Activated naive CD8-positive, alpha-beta T cell treated with anti-CD3 and anti-CD28 coated beads, Interleukin-2, amount 10 ng/mL, durations not matched to agents 7 days and 5 days (primary cell): ENCODE results near the gene MICAL3. TPM values are rescaled to one million over a fixed set of nuclear protein-coding genes. Genes with fewer than 3 reads are reported as not detected.
"Not testable (repeated sequence)": the region's sequence is repeated elsewhere in the genome, so short reads cannot be mapped to it uniquely, and the experiment has no call there.

Experiments
- ATAC-seq: fragments of 150-1000 bp; cut with Tn5 transposase; one replicate; pipeline ENCODE4 v1.10.0; 2021; ENCODE audit warnings: low read depth, moderate library complexity
- POLR2A ChIA-PET: fragments of 350-600 bp; sonication (Branson Sonifier 250); formaldehyde crosslinking; loops from one replicate; lab custom pipeline; 2021; ENCODE audit warnings: antibody characterized with exemption; lab: Charles Lee
- DNase-seq: peaks from one replicate; pipeline ENCODE4 v3.0.0; 2021
- H3K27ac Mint-ChIP-seq: one replicate; pipeline ENCODE4 v1.8.0; 2022; ENCODE audit warnings: mild to moderate bottlenecking, mixed read lengths
- H3K27me3 Mint-ChIP-seq: one replicate; pipeline ENCODE4 v1.8.0; 2022; ENCODE audit warnings: mild to moderate bottlenecking, moderate library complexity, mixed read lengths
- H3K36me3 Mint-ChIP-seq: one replicate; pipeline ENCODE4 v1.8.0; 2021; ENCODE audit warnings: mild to moderate bottlenecking, mixed read lengths
- H3K4me1 Mint-ChIP-seq: one replicate; pipeline ENCODE4 v1.8.0; 2021; ENCODE audit warnings: mixed read lengths
- H3K4me3 Mint-ChIP-seq: one replicate; pipeline ENCODE4 v1.8.0; 2022; ENCODE audit warnings: mild to moderate bottlenecking, moderate library complexity, mixed read lengths
- H3K9me3 Mint-ChIP-seq: one replicate; pipeline ENCODE4 v1.8.0; 2021; ENCODE audit warnings: mixed read lengths
- total RNA-seq, 2 experiments: library from RNA; stranded (reverse); gene quantifications; one replicate each; pipeline ENCODE4 v1.2.3, GENCODE V29; 2021

MICAL3 gene
- total RNA-seq, 2 experiments from 2014 or later = 35.7 to 36.8 TPM

DNA sequence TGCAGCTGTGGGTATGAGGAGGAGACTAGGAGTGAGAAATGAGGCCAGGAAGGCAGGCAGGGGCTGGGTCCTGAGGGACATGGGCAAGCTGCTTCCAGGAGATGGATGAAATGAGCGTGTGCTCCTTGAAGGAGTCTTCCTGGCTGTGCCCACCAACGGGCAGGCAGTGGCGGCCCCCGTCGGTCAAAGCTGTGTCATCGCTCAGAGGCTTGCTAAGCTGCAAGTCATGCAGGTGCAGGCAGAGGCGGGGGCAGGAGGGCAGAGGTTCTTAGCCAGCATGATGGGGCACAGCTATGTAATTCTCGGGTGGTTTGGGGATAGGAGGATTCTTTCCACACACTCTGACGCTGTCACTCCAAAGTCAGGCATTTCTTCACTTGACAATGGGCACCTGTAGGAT, 40.9 kb upstream of the MICAL3 start:
- Mint-ChIP-seq H3K9me3 (no peaks in the 10 kb centered on the region), H3K27me3 (peaks cover 43% of the 10 kb centered on the region), H3K27ac (no peak overlapping the region), H3K4me3 (no peak overlapping the region), H3K4me1 (peaks cover 4% of the 10 kb centered on the region), H3K36me3 (no peaks in the 10 kb centered on the region)
- ATAC-seq (no peak), DNase-seq (no peak)
- POLR2A ChIA-PET = no interaction called here

DNA sequence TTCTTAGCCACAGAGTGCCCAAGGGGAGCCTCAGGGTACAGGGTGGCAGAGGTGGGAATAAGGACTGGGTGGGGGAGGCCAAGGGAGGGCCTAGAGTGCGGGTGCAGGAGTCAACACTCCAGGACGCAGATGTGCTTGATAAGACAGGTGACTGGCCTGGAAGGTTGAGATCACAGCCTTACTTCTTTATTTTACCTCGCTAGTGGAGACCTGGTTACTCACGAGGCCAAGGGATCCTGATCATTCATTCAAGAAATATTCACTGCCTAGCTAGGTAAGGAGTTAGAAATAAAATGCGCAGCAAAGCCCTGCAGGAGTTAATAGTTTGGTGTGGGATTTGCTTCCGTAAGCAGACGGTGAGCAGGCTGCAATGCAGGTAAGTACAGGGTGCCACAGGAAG, 40.3 kb upstream of the MICAL3 start:
- ATAC-seq (no peak), DNase-seq (no peak)
- H3K27ac Mint-ChIP-seq = no peak overlapping the region
- H3K9me3 Mint-ChIP-seq = no peaks in the 10 kb centered on the region
- no peaks in the 10 kb centered on the region for H3K36me3 Mint-ChIP-seq
- H3K4me3 Mint-ChIP-seq = no peak overlapping the region
- POLR2A ChIA-PET = no interaction called here
- peaks cover 40% of the 10 kb centered on the region for H3K27me3 Mint-ChIP-seq
- peaks cover 4% of the 10 kb centered on the region for H3K4me1 Mint-ChIP-seq

DNA sequence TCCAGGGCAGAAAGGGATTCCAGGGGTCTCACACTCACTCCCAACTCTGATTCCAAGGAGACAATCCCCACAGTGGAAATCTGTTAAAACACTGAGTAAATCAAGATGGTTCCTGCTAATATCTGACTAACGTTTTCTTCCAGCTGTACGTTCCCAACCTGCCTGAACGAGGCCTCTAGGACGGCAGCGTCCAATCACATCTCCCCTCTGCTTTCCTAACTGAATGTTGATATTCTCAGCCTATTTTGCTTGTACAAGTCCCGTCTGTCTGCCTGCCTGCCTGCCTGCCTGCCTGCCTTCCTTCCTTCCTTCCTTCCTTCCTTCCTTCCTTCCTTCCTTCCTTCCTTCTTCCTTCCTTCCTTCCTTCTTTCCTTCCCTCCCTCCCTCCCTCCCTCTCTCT, 39.4 kb upstream of the MICAL3 start:
- H3K4me3 Mint-ChIP-seq, H3K36me3 Mint-ChIP-seq, POLR2A ChIA-PET, H3K4me1 Mint-ChIP-seq, H3K9me3 Mint-ChIP-seq, ATAC-seq, DNase-seq, H3K27ac Mint-ChIP-seq: not testable (repeated sequence)
- H3K27me3 Mint-ChIP-seq = peaks cover 33% of the 10 kb centered on the region

DNA sequence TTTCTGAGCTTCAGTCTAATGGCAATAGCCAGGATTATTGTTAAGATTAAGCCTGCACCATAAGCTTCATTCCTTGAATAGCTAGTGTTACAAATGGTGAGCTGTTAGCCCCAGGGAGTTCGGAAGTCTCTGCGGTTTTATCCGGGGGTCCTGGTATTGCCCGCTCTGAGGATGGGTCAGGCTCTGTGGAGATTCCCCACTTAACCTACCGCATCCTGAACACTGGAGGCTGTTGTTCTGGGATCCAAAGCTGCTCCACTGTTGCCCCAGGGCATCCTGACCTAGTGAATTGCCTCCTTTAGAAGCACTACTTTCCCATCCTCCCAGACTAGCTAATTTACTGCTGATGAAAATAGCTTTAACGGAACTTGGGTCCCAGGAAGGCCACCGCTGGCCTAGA, 38.9 kb upstream of the MICAL3 start:
- Mint-ChIP-seq H3K36me3 (no peaks in the 10 kb centered on the region), H3K27me3 (peaks cover 33% of the 10 kb centered on the region)

DNA sequence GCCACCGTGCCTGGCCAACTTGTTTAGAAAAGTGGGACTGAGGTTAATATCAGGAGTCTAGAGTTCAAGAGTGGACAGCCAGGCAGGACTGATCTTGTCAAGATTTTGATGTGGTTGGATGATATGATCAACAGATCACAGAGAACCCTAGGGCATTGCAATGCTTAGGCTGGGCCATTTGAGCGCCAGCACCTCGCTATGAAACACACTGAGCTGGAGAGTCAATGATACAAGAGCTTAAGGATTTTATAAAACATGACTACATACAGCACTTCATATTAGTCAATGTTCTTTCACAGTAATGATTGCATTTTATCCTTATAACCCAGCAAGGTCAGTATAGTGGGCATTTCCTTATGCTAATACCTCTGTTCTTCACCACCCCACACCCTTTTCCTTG, 38.1 kb upstream of the MICAL3 start:
- Mint-ChIP-seq H3K36me3 (no peaks in the 10 kb centered on the region), H3K4me3 (no peak overlapping the region), H3K4me1 (peaks cover 4% of the 10 kb centered on the region), H3K9me3 (no peaks in the 10 kb centered on the region), H3K27me3 (peaks cover 32% of the 10 kb centered on the region), H3K27ac (no peak overlapping the region)
- DNase-seq (no peak), ATAC-seq (no peak)
- POLR2A ChIA-PET = no interaction called here

More for the DNA sequence above, 38.9 kb upstream of the MICAL3 start:
- H3K27ac Mint-ChIP-seq = no peak overlapping the region
- DNase-seq = no peak
- no peak for ATAC-seq
- H3K4me1 Mint-ChIP-seq = peaks cover 4% of the 10 kb centered on the region
- H3K4me3 Mint-ChIP-seq = no peak overlapping the region
- H3K9me3 Mint-ChIP-seq = no peaks in the 10 kb centered on the region
- POLR2A ChIA-PET = no interaction called here

DNA sequence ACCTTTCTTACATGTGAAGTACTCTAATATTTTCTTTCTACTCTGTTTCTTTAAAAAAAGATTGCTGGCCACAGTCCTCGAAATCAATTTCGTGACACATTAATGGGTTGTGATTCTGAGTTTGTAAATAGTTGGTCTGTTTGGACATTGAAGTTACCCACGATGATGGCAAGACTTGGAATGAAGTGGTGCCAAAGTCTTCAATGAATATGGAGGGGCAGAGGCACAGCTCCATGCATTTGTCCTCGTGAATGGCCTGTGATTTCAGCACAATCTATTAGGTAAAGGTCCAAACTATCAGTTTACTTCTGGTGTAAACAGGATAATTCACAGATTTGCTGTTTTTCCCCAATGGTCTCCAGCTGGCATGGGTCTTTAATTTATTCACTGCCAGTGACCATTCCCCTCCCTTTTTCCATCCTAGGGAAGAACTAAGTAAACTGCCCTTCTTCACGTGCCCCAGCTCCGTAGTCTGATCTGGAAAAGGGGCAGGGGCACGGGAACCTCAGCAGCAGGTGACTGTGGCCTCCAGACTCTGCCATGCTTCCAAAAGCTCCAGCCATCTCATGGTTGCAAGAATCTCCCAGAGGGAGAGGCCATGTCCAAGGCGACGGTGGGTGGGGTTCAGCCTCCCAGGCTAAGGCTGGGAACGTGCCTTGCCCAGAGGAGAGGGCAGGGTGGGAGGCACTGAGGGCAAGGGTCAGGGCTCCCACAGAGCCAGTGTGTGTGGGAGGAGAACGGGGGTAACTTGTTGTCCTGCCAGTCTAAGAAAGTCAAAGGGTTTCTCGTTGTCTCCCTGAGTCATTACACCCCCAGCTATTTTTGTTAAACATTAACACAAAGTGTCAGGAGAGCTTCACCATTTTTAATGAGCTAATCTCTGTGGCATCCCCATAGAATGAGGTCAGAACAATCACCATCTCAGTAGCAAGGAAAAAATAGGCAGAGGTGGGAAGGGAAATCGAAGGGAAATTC, 36.6 kb upstream of the MICAL3 start:
- no peak overlapping the region for H3K4me3 Mint-ChIP-seq
- H3K36me3 Mint-ChIP-seq = no peaks in the 10 kb centered on the region
- no peak for DNase-seq
- no peaks in the 10 kb centered on the region for H3K9me3 Mint-ChIP-seq
- no peak for ATAC-seq
- peaks cover 22% of the 10 kb centered on the region for H3K27me3 Mint-ChIP-seq
- H3K27ac Mint-ChIP-seq = no peak overlapping the region
- POLR2A ChIA-PET = no interaction called here
- peaks cover 2% of the 10 kb centered on the region for H3K4me1 Mint-ChIP-seq

DNA sequence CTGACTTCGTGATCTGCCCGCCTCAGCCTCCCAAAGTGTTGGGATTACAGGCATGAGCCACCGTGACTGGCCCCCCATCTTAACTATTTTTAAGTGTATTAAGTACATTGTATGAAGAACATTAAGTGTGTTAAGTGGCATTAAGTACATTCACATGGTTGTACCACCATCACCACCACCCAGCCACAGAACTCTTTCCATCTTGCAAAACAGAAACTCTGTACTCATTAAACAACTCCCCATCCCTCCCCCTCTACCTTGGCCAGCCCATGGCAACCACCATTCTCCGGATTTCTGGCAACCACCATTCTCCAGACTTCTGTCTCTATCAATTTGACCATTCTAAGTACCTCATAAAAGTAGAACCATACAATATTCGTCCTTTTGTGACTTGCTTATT, 35.6 kb upstream of the MICAL3 start:
- ATAC-seq = no peak
- POLR2A ChIA-PET = no interaction called here
- H3K36me3 Mint-ChIP-seq = no peaks in the 10 kb centered on the region
- H3K27me3 Mint-ChIP-seq = peaks cover 12% of the 10 kb centered on the region
- no peak overlapping the region for H3K4me3 Mint-ChIP-seq
- no peak overlapping the region for H3K27ac Mint-ChIP-seq
- H3K9me3 Mint-ChIP-seq = no peaks in the 10 kb centered on the region
- H3K4me1 Mint-ChIP-seq = peaks cover 2% of the 10 kb centered on the region
- no peak for DNase-seq

DNA sequence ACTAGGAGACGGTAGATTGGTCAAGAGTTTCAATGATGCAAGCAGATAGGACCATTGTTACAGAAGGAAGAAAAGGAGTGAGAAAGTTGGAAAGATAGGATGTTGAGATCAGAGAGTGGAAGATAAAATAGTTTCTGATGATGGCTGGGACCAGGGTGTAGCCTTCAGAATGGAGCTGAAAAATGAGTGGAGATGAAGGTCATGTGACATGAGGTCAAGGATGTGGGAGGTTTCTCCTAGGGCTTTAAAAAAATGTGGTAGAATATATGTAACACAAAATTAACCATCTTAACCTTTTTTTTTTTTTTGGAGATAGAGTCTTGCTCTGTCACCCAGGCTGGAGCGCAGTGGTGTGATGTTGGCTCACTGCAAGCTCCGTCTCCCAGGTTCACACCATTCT, 35.1 kb upstream of the MICAL3 start:
- POLR2A ChIA-PET = no interaction called here
- H3K4me1 Mint-ChIP-seq = peaks cover 2% of the 10 kb centered on the region
- no peaks in the 10 kb centered on the region for H3K9me3 Mint-ChIP-seq
- no peaks in the 10 kb centered on the region for H3K36me3 Mint-ChIP-seq
- DNase-seq (no peak), ATAC-seq (no peak)
- H3K27ac Mint-ChIP-seq = no peak overlapping the region
- peaks cover 7% of the 10 kb centered on the region for H3K27me3 Mint-ChIP-seq
- H3K4me3 Mint-ChIP-seq = no peak overlapping the region

DNA sequence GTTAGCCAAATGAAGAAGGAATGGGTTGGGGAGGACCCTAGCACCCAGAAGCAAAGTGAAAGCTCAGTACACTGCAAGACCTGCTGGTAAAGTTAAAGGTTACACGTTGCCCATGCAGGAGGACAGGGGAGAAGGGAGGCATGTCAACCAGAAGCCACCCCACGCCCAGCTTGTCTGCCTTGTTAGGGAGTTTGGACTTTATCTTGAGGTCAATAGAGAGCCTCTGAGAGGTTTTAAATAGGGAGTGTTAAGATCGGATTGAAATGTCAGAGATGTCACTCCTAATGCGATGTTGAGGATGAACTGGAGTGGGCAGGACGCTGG, 34.7 kb upstream of the MICAL3 start:
- POLR2A ChIA-PET = no interaction called here
- Mint-ChIP-seq H3K4me3 (no peak overlapping the region), H3K4me1 (peaks cover 2% of the 10 kb centered on the region), H3K27ac (no peak overlapping the region), H3K36me3 (no peaks in the 10 kb centered on the region), H3K9me3 (no peaks in the 10 kb centered on the region), H3K27me3 (peaks cover 5% of the 10 kb centered on the region)
- ATAC-seq (no peak), DNase-seq (no peak)

DNA sequence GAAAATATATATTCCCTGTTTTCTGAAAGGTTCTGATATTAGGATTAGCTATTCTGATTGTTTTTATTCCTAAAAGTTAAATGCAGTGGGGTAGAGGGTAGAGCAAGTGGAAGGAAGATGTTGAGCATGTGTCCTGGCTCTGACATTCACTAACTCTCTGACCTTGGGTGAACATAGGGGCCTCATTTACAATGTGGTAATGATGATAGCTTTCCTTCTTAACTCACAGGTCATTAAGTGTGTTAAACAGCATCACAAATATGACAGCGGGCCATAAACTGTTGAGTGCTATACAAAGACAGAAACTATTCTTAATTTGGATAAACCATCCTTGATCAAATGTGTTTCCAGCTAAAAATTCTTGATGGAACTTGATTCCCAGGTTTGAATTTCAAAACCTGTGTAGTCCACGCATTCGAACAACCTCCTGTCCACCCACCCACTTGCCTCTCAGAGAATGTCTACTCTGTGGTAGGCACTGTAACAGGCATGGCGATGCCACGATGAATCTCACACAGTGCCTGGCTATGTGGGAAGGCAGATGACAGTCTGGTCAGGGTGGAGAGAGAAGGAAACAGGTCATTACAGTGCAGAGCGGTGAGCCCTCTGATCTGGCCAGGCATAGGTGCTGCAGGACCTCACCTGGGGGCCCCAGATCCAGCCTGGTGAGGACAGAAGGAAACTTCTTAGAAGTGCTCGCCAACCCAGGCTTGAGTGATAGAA, 34.2 kb upstream of the MICAL3 start:
- peaks cover 2% of the 10 kb centered on the region for H3K4me1 Mint-ChIP-seq
- no peak for DNase-seq
- H3K36me3 Mint-ChIP-seq = no peaks in the 10 kb centered on the region
- no peak overlapping the region for H3K4me3 Mint-ChIP-seq
- POLR2A ChIA-PET = no interaction called here
- peaks cover 5% of the 10 kb centered on the region for H3K27me3 Mint-ChIP-seq
- ATAC-seq = no peak
- no peaks in the 10 kb centered on the region for H3K9me3 Mint-ChIP-seq
- H3K27ac Mint-ChIP-seq = no peak overlapping the region

DNA sequence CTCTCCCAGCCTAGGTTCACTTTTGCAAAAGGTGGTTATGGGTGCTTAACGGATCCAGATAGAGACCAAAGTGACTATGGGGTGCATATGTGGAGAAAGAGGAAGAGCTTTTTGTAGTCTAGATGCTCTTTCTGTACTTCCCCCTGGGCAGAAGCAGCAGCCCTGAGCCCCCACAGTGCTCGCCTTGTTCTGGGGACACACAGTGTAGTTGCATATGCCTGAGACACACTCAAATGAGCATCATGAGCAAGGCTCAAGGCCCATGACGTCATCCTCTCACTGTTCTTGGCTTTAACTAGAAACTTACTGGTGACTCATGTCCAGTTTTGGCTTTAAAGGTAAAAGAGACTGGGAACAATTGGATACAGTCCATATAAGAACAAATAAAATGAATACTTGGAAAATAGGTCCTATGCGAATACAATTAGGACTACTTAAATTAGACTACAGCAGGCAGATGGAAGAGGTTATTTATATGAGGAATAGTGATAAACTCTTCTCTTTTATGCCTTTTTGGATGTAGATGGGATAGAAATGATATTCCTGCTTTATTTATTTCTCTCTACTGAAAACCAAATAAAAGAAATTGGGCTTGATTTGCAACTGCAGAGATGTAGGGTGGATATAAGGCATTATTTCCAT, 33.3 kb upstream of the MICAL3 start:
- DNase-seq = no peak
- peaks cover 3% of the 10 kb centered on the region for H3K27me3 Mint-ChIP-seq
- H3K9me3 Mint-ChIP-seq = no peaks in the 10 kb centered on the region
- POLR2A ChIA-PET = interaction anchor here (0.7 kb wide), 1 partner anchor 227 kb away, joined by 4 read pairs; no protein-coding TSS in a partner anchor
- no peaks in the 10 kb centered on the region for H3K36me3 Mint-ChIP-seq
- no peak for ATAC-seq
- H3K4me1 Mint-ChIP-seq = peaks cover 2% of the 10 kb centered on the region
- H3K4me3 Mint-ChIP-seq = no peak overlapping the region
- no peak overlapping the region for H3K27ac Mint-ChIP-seq

DNA sequence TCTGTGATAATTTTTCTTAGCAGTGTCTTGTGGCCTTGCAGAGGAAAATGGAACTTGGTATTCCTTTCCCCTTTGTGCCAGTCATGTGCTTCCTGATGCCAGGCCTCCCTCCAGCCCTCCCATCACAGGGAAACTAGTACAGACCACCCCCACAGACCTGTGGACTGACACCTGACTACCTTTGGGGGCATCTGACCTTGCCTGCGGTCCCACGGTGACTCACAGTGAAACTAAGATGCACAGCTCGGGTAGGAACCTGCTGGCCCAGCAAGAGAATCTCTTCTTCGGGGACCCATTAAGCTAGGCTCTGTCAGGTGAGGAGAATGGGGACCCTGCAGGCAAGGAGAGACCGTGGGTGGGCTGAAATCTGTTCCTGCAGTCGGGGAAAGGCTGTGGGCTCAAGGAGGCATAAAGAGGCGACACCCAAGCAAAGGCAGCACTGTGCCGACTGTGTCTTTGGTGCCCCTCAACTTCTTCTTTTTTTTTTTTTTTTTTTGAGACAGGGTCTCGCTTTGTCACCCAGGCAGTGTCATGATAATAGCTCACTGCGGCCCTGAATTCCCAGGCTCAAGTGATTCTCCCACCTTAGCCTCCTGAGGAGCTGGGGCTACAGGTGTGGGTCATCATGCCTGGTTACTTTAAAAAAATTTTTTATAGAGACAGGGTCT, 32.6 kb upstream of the MICAL3 start:
- ATAC-seq (no peak), DNase-seq (no peak)
- H3K9me3 Mint-ChIP-seq = no peaks in the 10 kb centered on the region
- no peak overlapping the region for H3K27ac Mint-ChIP-seq
- no peaks in the 10 kb centered on the region for H3K36me3 Mint-ChIP-seq
- H3K4me1 Mint-ChIP-seq = peaks cover 2% of the 10 kb centered on the region
- no peaks in the 10 kb centered on the region for H3K27me3 Mint-ChIP-seq
- no peak overlapping the region for H3K4me3 Mint-ChIP-seq
- POLR2A ChIA-PET = interaction anchor here (0.7 kb wide), 1 partner anchor 226 kb away, joined by 4 read pairs; no protein-coding TSS in a partner anchor

DNA sequence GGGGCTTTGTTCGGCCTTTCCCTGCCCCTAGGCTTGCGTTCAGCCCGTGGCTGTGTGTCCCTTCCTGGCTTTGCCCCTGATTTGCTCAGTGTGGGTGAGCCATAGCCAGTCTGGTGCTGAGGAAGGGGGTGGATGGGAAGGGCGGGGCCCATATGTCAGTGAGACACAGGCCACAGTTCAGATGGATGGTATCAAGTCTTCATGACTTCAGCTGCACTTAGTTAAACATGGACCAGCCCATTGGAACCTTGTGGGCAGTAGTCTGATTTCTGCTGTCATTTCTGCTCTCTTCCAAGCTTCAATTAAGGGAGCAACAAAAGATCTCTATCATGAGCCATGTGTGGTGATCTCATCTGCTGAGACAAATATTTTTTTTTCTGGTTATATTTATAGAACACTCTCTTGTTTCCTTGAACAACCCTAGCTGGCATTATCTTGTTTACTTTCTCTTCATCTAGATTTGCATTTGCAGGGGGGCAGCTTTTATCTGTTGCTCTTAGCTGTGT, 31.9 kb upstream of the MICAL3 start:
- H3K4me1 Mint-ChIP-seq = peaks cover 2% of the 10 kb centered on the region
- H3K9me3 Mint-ChIP-seq = no peaks in the 10 kb centered on the region
- no peak overlapping the region for H3K4me3 Mint-ChIP-seq
- no peaks in the 10 kb centered on the region for H3K36me3 Mint-ChIP-seq
- no peak overlapping the region for H3K27ac Mint-ChIP-seq
- H3K27me3 Mint-ChIP-seq = no peaks in the 10 kb centered on the region
- DNase-seq (no peak), ATAC-seq (no peak)
- POLR2A ChIA-PET = interaction anchor here (0.7 kb wide), 1 partner anchor 298 kb away, joined by 3 read pairs; no protein-coding TSS in a partner anchor
